H1 (cell line): ENCODE data around the gene ADAMTS14. TPM values are rescaled to one million over a fixed set of nuclear protein-coding genes. Genes with fewer than 3 reads are reported as not detected.

Experiments used
- polyA plus RNA-seq, 7 experiments: library from polyadenylated mRNA; depleted of rRNA in 3 of 7; stranded (reverse) in 5 of 7; unstranded in 2 of 7; fragments of >200 nt in 5 of 7; fragments of 200-250 nt in 2 of 7; gene quantifications; 1 replicate in 5 of 7; 2 replicates in 1 of 7; 4 replicates in 1 of 7; pipeline versions ENCODE4 v1.2.1 to v1.2.3, GENCODE V29; 2011 to 2013; ENCODE audit warnings: missing spikeins in 2 of 7, mixed read lengths in 2 of 7
- total RNA-seq: library from RNA; stranded (reverse); fragmentation: NEBNext Ultra II Directional; extraction: Animal tissue kit (Norgen Biotek cat#: 25700); gene quantifications from 2 replicates; pipeline ENCODE4 v1.2.1, GENCODE V29; 2021
- TF ChIP-seq, protein P1 (sequence below), 3 experiments: IDR thresholded peaks; 1 replicate in 2 of 3; 2 replicates in 1 of 3; pipeline versions ENCODE4 v1.5.1 to v1.6.1; 2011; ENCODE audit warnings: low read length in 3 of 3, mild to moderate bottlenecking in 3 of 3, inconsistent platforms in 2 of 3, low read depth in 1 of 3, moderate library complexity in 1 of 3; ENCODE audit not compliant: insufficient read depth in 1 of 3; ENCODE audit errors: control extremely low read depth in 1 of 3

Gene ADAMTS14
- total and polyA plus RNA-seq, 2 of the 8 experiments (the other 6 are each of a cell fraction or from before 2014, with no cell fraction given), result 2.0 to 2.3 TPM

DNA sequence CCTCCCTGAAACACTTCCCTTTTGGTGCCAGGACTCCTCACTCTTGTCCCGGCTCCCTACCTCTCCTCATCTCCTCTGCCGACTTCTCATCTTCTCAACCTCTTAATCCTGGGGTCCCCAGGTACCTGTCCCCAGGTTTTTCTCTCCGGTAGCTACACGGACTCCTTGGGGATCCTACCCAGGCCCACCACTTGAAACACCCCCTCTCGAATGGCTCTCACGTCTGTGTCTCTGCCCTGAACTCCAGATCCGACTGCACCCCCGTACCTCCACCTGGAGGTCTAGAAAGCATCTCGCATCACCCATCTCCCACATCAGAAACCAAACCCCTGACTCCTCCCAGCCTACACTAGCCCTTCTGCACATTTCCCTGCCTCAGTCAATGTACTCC, 108.1 kb downstream of the ADAMTS14 start (continued):
- TF ChIP-seq, protein P1, sequence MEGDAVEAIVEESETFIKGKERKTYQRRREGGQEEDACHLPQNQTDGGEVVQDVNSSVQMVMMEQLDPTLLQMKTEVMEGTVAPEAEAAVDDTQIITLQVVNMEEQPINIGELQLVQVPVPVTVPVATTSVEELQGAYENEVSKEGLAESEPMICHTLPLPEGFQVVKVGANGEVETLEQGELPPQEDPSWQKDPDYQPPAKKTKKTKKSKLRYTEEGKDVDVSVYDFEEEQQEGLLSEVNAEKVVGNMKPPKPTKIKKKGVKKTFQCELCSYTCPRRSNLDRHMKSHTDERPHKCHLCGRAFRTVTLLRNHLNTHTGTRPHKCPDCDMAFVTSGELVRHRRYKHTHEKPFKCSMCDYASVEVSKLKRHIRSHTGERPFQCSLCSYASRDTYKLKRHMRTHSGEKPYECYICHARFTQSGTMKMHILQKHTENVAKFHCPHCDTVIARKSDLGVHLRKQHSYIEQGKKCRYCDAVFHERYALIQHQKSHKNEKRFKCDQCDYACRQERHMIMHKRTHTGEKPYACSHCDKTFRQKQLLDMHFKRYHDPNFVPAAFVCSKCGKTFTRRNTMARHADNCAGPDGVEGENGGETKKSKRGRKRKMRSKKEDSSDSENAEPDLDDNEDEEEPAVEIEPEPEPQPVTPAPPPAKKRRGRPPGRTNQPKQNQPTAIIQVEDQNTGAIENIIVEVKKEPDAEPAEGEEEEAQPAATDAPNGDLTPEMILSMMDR (IDR thresholded peaks at IDR 0.05; ENCODE audit: control extremely low read depth in 1 of 3, insufficient read depth in 1 of 3, low read depth in 1 of 3, low read length in 3 of 3), result no peak
